B cell (primary cell): ENCODE data around the gene NANOS2.

Experiments
- CTCF ChIP-seq: fragments of 200-600 bp; IDR thresholded peaks from one replicate; pipeline ENCODE4 v1.8.0; 2022; ENCODE audit warnings: antibody characterized with exemption, mild to moderate bottlenecking
- EZH2 ChIP-seq: IDR thresholded peaks from 2 replicates; pipeline ENCODE4 v1.6.1; 2012; ENCODE audit warnings: borderline replicate concordance, low read depth, mild to moderate bottlenecking, moderate library complexity, low read length; ENCODE audit not compliant: insufficient read depth, poor library complexity, severe bottlenecking

DNA sequence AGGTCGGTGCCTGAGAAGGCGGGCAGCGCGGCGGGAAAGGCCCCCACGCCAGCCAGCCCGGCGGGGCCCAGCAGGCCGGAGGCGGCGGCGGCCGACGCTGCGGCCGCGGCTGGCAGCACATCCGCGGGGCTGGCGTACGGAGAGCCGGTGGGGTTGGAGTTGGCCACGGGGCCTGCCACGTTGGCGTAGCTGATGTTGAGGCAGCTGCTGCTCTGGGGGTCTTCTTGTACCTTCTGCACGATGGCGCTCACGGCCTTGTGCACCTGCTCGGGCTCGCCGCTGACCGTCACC lies 25.9 kb upstream of the NANOS2 start:
- TF ChIP-seq EZH2 (no peak), CTCF (no peak)
